Activated T-helper 1 cell treated with Interleukin-2 at 50 U/mL for 16 hours (primary cell): Measurements from ENCODE around the gene TBCD.

ENCODE experiments used
- DNase-seq: peaks from one replicate; pipeline ENCODE4 v3.0.0-alpha.2; 2020; ENCODE audit warnings: low read depth

TBCD gene

GRCh38 chr17:82791532-82791931, 39.7 kb downstream of the TBCD start:
- no peak for DNase-seq

GRCh38 chr17:82793974-82794630, 42.2 kb downstream of the TBCD start:
- no peak for DNase-seq

GRCh38 chr17:82794781-82795482, 43.1 kb downstream of the TBCD start:
- DNase-seq = no peak

- no peak for DNase-seq
These were observed 43.8 kb downstream of the TBCD start for GRCh38 chr17:82795615-82796014.

GRCh38 chr17:82797061-82797460, 45.2 kb downstream of the TBCD start:
- DNase-seq = no peak

GRCh38 chr17:82798752-82799151, 46.9 kb downstream of the TBCD start:
- DNase-seq = no peak

- no peak for DNase-seq
These were observed 47.7 kb downstream of the TBCD start for GRCh38 chr17:82799591-82799990.

- no peak for DNase-seq
These were observed 49.0 kb downstream of the TBCD start for GRCh38 chr17:82800885-82801284.

GRCh38 chr17:82801377-82801970, 49.6 kb downstream of the TBCD start:
- no peak for DNase-seq

- DNase-seq = no peak
These were observed 50.4 kb downstream of the TBCD start for GRCh38 chr17:82802075-82802780.

GRCh38 chr17:82803185-82803584, 51.3 kb downstream of the TBCD start:
- DNase-seq = no peak

GRCh38 chr17:82803606-82804005, 51.7 kb downstream of the TBCD start:
- no peak for DNase-seq

GRCh38 chr17:82804442-82805191, 52.8 kb downstream of the TBCD start:
- no peak for DNase-seq

GRCh38 chr17:82805254-82805653, 53.4 kb downstream of the TBCD start:
- no peak for DNase-seq

- no peak for DNase-seq
These were observed 54.0 kb downstream of the TBCD start for GRCh38 chr17:82805823-82806222.

GRCh38 chr17:82806645-82807044, 54.8 kb downstream of the TBCD start:
- no peak for DNase-seq

GRCh38 chr17:82807101-82807500, 55.2 kb downstream of the TBCD start:
- no peak for DNase-seq

- no peak for DNase-seq
These were observed 55.7 kb downstream of the TBCD start for GRCh38 chr17:82807562-82807961.

GRCh38 chr17:82808006-82808405, 56.1 kb downstream of the TBCD start:
- no peak for DNase-seq

GRCh38 chr17:82808921-82809905, 57.3 kb downstream of the TBCD start:
- no peak for DNase-seq
